HG02571 (cell line): Measurements from ENCODE around the gene CRMP1.

Experiments
- ATAC-seq: cut with Tn5 transposase; IDR thresholded peaks from one replicate; pipeline ENCODE4 v1.9.1; 2021; ENCODE audit warnings: mild to moderate bottlenecking, moderate library complexity; ENCODE audit not compliant: unreplicated experiment

Gene CRMP1

GRCh38 chr4:5774416-5775036 lies 118.4 kb downstream of the CRMP1 start:
- ATAC-seq = no peak

- no peak for ATAC-seq
Measured at GRCh38 chr4:5773271-5773555, 119.7 kb downstream of the CRMP1 start.

GRCh38 chr4:5772528-5773270 lies 120.2 kb downstream of the CRMP1 start:
- ATAC-seq = no peak
